Dermis microvascular lymphatic vessel endothelial cell (primary cell): ENCODE measurements around the gene RGS7. TPM values are rescaled to one million over a fixed set of nuclear protein-coding genes. Genes with fewer than 3 reads are reported as not detected.
"Not testable (repeated sequence)": the region's sequence is repeated elsewhere in the genome, so short reads cannot be mapped to it uniquely, and the experiment has no call there.

Experiments used
- DNase-seq, 2 donors: peaks; one replicate each; pipeline versions ENCODE4 v3.0.0 to v3.0.0-alpha.2; 2010; ENCODE audit warnings: low read depth in 2 of 2
- total RNA-seq: library from RNA; depleted of rRNA; stranded (reverse); fragments of >200 nt; gene quantifications from 2 replicates; pipeline ENCODE4 v1.2.1, GENCODE V29; 2014

Gene RGS7
- total RNA-seq, 1 donor from 2014 or later: under 0.01 TPM

DNA sequence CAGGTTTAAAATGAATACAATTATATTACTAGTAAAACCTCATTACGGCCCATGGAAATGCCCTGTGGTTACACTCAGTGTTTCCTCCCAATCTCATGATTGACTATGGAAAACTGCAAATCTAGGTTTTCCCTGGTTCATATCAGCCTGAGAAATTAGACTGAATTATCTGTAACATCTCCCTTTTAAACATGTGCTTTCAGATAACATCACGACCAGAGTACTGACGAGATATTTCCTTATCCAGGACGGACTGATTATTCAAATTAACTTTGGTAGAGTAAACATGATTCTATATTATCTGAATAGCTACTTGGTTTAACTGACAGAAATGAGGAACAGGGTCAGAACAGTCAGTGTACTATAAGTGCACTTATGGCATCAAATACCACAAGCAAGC is 82.3 kb downstream of the RGS7 start:
- no peak for DNase-seq

- DNase-seq: no peak
Measured at GRCh38 chr1:241272828-241273227, 84.2 kb downstream of the RGS7 start.

DNA sequence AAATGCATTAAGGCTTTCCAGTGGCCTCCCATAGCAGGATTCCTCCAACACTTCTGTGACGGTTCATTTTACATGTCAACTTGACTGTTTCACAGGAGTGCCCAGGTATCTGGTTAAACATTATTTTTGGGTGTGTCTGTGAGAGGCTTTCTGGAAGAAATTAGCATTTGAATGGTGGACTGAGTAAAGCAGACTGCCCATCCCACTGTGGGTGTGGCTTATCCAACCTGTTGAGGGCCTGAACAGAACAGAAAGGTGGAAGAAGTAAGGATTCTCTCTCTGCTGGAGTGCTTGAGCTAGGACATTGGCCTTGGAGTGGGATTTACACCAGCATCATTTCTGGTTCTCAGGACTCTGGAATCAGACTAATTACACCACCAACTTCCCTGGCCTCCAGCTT is 85.6 kb downstream of the RGS7 start:
- no peak for DNase-seq

GRCh38 chr1:241270016-241270415 is 87.0 kb downstream of the RGS7 start:
- DNase-seq: no peak

DNA sequence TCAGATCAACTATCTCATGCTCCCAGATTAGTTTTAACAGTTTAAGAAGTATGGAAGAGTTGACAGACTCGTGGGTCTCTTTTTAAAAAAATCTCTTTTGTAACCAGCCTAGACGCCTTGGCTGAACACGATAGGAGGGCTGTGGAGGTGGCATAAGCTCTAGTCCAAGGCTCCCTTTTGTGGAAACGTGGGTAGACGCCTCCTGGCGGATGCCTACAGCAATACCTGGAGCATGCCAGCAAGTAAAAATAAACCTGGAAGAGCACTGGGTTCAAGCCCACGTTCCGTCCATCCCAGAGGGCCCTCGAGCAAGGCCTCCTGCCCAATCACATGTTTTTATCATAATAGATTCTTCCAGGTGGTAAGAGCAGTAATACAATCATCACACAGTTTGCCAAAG is 87.9 kb downstream of the RGS7 start:
- peak in 1 of 2 donors; percentile 23 for DNase-seq

DNA sequence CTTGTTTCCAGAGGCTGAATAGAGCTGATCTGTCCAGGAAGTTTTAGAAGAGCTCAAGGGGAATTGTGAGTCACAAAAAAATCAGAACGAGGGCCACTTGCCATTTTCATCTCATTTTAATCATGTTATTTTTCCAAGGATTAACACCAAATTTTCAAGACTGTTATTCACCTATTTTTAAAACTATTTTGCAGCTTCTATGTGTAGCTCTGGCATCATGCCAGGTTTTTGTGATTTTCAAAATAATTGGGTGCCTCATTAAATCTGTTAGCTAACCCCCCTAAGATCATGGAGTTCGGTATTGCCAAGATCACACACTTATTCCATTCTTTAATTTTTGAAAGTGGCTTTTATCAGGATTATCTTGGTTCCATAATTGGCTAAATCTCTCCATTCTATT is 90.9 kb downstream of the RGS7 start:
- DNase-seq: no peak

GRCh38 chr1:241265428-241265827 is 91.6 kb downstream of the RGS7 start:
- no peak for DNase-seq

GRCh38 chr1:241263346-241263745 is 93.7 kb downstream of the RGS7 start:
- DNase-seq: no peak

- DNase-seq: no peak
Measured at GRCh38 chr1:241253471-241253870, 103.5 kb downstream of the RGS7 start.

DNA sequence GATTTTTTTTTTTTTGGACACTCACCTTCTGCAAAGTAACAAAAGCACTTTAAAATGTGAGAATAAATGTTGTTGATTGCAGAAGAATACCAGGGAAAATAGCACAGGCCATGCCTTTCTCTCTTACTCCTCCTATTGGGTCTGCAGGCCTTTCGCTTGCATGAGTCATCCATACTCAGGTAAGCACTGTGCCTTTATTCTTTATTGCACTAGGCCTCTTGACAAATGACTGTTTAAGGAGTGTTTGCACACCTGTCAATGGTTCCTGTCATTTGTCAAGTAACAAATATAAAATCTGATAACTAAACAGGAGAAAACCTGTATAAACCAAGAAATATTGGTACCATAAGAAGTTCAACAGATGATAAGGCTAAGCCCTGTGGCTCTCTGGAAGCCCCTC is 106.5 kb downstream of the RGS7 start:
- no peak for DNase-seq

DNA sequence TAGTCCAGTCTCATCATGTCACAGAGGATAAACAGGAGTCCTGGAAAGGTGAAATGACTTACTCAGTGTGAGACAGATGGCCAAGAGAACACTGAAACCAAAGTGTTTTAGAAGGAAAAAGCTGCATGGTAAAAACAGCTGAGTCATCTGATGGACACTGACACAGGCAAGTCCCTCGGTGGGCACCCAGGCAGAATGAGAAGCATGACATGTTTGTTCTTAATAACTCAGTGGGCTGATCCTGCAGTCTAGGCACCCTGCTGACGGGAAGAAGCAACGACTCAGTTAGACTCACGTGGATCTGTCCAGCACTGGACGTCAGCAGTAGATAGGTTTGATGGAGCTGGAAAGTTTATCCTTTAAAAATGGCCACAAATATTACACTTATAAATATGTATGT is 116.9 kb downstream of the RGS7 start:
- DNase-seq: no peak

DNA sequence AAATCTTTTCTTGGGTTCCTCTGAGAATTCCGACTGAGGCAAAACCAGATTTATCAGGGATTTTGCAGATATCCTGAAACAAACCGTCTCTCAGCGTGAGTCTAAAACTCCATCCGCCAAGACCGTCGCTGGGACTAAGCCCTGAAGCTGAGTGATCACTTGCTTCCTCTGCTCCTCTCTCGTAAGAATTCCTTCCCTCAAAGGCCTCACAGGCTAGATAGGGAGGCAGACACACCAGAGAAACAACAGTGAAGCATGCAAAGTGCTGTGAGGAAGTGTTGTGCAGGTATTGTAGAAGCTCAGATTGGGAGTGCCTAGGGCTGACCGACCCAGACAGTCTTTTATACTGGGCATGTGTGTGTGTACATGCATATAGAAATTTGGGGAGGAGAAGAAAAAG is 119.1 kb downstream of the RGS7 start:
- DNase-seq: no peak

DNA sequence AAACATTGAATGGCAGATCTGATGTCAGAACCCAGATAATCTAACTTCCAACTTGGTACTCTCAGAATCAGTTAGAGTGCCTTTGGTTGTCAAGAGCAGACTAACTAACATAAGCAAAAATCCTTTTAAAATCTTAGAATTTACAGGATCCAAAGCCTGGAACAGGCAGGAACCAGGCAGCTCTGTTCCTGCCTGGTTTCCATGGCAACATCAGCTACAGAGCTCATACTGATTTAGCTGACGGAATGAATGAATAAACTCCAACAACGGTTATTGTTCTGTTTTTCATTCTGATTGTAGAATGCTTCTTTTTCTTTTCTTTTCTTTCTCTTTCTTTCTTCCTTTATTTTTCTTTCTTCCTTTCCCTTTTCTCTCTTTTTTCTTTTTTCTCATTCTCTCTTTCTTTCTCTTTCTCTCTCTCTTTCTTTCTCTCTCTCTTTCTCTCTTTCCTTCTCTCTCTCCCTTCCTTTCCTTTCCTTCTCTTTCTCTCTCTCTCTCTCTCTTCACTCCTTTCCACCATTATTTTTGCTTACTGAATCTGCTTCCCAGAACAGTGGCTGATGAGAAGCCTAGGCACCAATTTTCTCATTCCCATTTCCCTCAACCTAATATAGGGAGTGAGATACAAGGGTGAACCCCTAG is 121.6 kb downstream of the RGS7 start:
- DNase-seq: peak; percentile 25

DNA sequence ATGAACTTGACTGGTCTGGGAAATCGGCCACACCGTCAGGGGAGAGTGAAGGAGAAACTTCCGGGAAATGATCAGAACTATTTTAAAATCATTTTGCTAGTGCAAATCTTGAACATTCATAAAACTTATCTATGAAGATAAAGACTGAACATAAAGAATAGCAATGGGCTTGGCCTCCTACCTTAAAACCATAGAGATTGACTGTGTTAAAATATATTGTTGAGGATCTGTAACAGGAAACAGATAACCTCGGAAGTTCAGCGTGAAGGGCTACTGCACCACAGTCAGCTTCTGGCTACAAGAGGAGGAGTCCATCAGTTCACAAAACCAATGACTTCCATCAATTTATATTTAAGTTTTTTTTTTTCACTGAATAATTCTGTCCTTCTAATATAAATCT is 127.3 kb downstream of the RGS7 start:
- no peak for DNase-seq

DNA sequence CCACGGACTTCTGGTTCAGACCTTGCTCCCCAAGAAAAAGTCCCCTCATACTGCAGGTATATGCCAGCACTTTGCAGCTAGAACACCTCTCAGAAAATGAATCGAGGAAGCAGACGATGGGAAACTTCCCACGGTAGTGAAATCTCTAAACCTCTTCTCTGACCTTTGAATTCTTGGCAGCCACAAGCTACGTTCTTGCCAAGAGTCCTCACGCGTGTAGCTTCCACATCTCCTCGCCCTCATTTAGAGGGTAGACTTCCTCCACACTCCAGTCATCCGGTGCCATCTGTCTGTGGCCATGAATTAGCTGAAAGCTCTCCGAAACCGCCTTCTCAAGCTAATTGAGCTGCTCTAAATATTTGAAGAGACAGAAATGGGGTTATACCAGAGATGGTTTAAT is 127.8 kb downstream of the RGS7 start:
- peak; percentile 6 to 62 for DNase-seq

GRCh38 chr1:241228339-241228738 is 128.7 kb downstream of the RGS7 start:
- DNase-seq: no peak

GRCh38 chr1:241225741-241226140 is 131.3 kb downstream of the RGS7 start:
- peak in 1 of 2 donors; percentile 53 for DNase-seq

GRCh38 chr1:241224189-241224588 is 132.8 kb downstream of the RGS7 start:
- not testable (repeated sequence) for DNase-seq

GRCh38 chr1:241222813-241223212 is 134.2 kb downstream of the RGS7 start:
- DNase-seq: not testable (repeated sequence)

GRCh38 chr1:241221319-241221718 is 135.7 kb downstream of the RGS7 start:
- DNase-seq: no peak

- not testable (repeated sequence) for DNase-seq
Measured at GRCh38 chr1:241220913-241221312, 136.1 kb downstream of the RGS7 start.

DNA sequence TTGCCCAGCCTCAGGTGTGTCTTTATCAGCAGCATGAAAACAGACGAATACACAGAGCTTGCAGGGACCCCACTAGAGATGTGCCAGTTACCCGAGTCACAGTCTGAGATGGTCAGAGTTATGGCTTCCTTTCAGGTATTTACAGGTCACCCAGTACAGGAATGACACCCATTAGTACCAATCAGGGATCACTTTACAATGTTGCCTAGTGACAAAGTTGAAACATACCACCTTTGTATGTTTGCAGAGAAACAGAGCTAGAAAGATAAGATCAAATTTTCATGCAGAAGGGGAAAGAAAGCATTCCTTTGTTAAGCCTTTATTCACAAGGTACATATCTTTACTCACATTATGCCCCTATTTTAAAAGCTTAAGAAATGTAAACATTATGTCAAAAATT is 137.6 kb downstream of the RGS7 start:
- no peak for DNase-seq

DNA sequence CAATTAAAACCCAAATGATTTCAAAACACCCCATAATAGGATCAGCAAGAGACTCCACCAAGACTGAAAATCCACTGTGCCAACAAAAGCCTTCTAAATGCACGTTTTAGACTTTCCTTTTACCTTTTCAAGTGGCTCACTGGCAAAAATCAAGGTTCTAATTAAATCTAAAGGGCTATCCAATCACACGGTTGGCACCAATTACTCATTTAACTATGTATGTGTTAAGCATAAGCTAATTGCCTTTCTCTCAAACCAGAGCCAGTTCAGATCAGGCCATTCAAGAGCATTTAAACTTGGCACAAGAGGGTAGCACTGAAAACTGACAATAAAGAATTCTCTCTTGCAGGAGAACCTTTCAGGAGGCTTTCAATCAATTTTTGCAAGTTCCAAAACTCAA is 139.5 kb downstream of the RGS7 start:
- DNase-seq: no peak

GRCh38 chr1:241215683-241216082 is 141.3 kb downstream of the RGS7 start:
- no peak for DNase-seq
